ENCODE measurements around the gene FIGNL2.
"Not testable (repeated sequence)": the region's sequence is repeated elsewhere in the genome, so short reads cannot be mapped to it uniquely, and the experiment has no call there.

The FIGNL2 gene

DNA sequence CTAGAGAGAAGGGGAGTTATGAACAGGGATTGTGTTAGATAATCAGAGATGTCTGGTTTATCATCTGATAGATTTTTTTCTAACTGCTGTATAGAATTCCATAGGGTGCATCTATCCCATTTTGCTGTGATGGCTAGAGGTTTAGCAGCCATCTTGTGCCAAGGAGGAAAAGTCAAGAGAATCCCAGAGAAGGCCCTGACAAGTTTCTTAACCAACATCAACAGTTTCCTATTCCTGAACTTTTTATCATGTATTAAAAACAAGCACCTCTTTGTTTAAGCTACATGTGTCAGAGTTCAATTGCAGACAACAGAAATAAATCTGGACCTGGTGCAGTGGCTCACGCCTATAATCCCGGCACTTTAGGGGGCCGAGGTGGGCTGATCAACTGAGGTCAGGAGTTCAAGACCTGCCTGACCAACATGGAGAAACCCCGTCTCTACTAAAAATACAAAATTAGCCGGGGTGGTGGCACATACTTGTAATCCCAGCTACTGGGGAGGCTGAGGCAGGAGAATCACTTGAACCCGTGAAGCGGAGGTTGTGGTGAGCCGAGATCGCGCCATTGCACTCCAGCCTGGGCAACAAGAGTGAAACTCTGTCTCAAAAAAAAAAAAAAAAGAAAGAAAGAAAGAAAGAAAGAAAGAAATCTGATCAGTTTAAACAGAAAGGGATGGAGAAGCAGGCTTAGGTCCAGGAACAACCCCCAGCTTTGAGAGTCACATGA, 36.9 kb upstream of the FIGNL2 start:
- POLR2A ChIA-PET, result interaction anchor here (0.8 to 1.1 kb wide), 2 partner anchors 27 to 121 kb away, joined by 3 to 4 read pairs; partner anchors contain the start of gene TAMALIN
- CTCF ChIA-PET, result interaction anchor here (0.6 to 3.8 kb wide), 13 partner anchors 9 to 99 kb away, joined by 3 to 25 read pairs (median 6); no protein-coding TSS in a partner anchor
- H3K27me3 ChIP-seq (replicated peaks in 2 of 5; ENCODE audit: control insufficient read depth in 4 of 5, insufficient read depth in 5 of 5, low read length in 4 of 5); DNase-seq; H3K36me3 ChIP-seq (ENCODE audit: control insufficient read depth in 4 of 4, insufficient read depth in 4 of 4, low read length in 3 of 4); H3K9me3 ChIP-seq (ENCODE audit: control extremely low read depth in 1 of 5, control insufficient read depth in 4 of 5, insufficient read depth in 2 of 5, low read depth in 1 of 5, low read length in 4 of 5): not testable (repeated sequence)
- 80% methylated on average over 6 of the region's 10 CpGs for WGBS (ENCODE audit: insufficient coverage)
- Histone ChIP-seq H3K4me1 (ENCODE audit: control extremely low read depth in 1 of 4, control insufficient read depth in 4 of 4, insufficient read depth in 4 of 4, low read length in 3 of 4) (peaks cover 8 to 20% (median 15%) of the 10 kb centered on the region in 4 experiments), H3K4me3 (ENCODE audit: control insufficient read depth in 1 of 7, extremely low read depth in 1 of 7, insufficient read depth in 4 of 7, low read depth in 2 of 7, low read length in 6 of 7) (peak overlapping the region in 1 of 7 experiments; percentile 40), H3K27ac (ENCODE audit: insufficient read depth in 1 of 2, low read depth in 1 of 2, low read length in 2 of 2, poor library complexity in 1 of 2, severe bottlenecking in 2 of 2) (peak overlapping the region in 1 of 2 experiments; percentile 52)

DNA sequence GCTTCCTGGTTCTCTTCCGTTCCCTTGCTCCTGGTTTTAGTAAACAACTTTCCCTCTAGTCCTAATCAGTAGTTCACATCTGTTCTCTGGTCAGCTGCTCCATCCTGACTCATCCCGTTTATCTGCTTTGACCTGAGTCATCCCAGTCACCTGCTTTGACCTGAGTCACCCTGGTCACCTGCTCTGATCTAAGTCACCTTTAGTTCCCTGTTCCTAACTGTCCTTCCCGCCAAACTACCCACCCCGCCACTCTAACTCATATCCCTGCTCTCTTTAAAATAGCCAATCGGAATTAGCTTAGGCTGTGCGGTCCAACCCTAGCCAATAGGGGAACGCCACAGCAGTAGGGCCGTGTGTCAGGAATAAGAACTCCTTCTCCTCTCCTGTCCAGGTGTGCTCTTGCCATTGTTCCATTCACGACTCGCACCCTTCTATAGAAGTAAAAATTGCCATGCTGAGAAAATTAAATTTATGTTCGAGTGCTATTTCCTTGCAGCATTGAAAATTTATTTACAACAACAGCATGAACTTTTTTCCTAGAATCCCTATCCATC, 36.2 kb upstream of the FIGNL2 start:
- H3K4me3 ChIP-seq (ENCODE audit: control insufficient read depth in 1 of 7, extremely low read depth in 1 of 7, insufficient read depth in 4 of 7, low read depth in 2 of 7, low read length in 6 of 7), result no peak overlapping the region
- POLR2A ChIA-PET, result no interaction called here
- peaks cover 8 to 20% (median 15%) of the 10 kb centered on the region in 4 experiments for H3K4me1 ChIP-seq (ENCODE audit: control extremely low read depth in 1 of 4, control insufficient read depth in 4 of 4, insufficient read depth in 4 of 4, low read length in 3 of 4)
- no peaks in the 10 kb centered on the region for H3K27me3 ChIP-seq (replicated peaks in 2 of 5; ENCODE audit: control insufficient read depth in 4 of 5, insufficient read depth in 5 of 5, low read length in 4 of 5)
- no peaks in the 10 kb centered on the region for H3K36me3 ChIP-seq (ENCODE audit: control insufficient read depth in 4 of 4, insufficient read depth in 4 of 4, low read length in 3 of 4)
- H3K9me3 ChIP-seq (ENCODE audit: control extremely low read depth in 1 of 5, control insufficient read depth in 4 of 5, insufficient read depth in 2 of 5, low read depth in 1 of 5, low read length in 4 of 5), result peaks cover 0 to 5% (median 0%) of the 10 kb centered on the region in 5 experiments
- 81% methylated on average over 8 of the region's 11 CpGs for WGBS (ENCODE audit: insufficient coverage)
- H3K27ac ChIP-seq (ENCODE audit: insufficient read depth in 1 of 2, low read depth in 1 of 2, low read length in 2 of 2, poor library complexity in 1 of 2, severe bottlenecking in 2 of 2), result peak overlapping the region in 1 of 2 experiments; percentile 52
- DNase-seq, result peak; percentile 29 to 45 (median 41)
- CTCF ChIA-PET, result interaction anchor here (0.8 to 3.8 kb wide), 4 partner anchors 9 to 136 kb away, joined by 3 to 25 read pairs (median 13); no protein-coding TSS in a partner anchor

DNA sequence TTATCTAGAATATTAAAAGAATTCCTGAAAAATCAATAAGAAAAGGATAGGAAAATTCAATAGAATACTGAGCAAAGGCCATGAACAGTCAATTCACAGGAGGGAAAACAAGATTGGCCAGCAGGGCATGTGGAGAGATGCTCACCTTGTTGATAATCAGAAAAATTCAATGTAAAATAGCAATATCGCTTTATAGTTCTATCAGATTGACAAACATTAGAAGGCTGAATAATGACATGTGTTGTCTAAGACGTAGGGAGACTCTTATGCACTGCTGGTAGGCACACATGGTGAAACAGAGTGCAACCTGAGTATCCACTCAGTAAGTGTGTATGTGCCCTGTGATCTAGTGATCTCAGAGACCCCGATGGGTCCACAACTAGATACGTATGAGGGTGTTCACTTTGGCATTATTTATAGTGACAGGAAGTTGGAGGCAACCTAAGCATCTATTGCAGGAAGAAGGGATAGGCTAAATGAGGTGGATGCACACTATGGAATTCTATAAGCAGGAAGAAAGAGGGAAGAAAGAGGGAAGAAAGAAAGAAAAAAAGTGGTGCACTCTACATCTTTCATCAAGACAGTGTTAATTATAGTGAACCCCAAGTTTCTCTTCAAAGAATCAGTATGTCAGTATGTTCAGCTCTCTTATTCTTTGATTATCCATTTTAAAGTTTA, 35.6 kb upstream of the FIGNL2 start:
- CTCF ChIA-PET, result interaction anchor here (0.8 to 3.8 kb wide), 3 partner anchors 9 to 136 kb away, joined by 3 to 25 read pairs (median 7); no protein-coding TSS in a partner anchor
- no peaks in the 10 kb centered on the region for H3K27me3 ChIP-seq (replicated peaks in 2 of 5; ENCODE audit: control insufficient read depth in 4 of 5, insufficient read depth in 5 of 5, low read length in 4 of 5)
- H3K9me3 ChIP-seq (ENCODE audit: control extremely low read depth in 1 of 5, control insufficient read depth in 4 of 5, insufficient read depth in 2 of 5, low read depth in 1 of 5, low read length in 4 of 5), result peaks cover 0 to 5% (median 0%) of the 10 kb centered on the region in 5 experiments
- H3K27ac ChIP-seq (ENCODE audit: insufficient read depth in 1 of 2, low read depth in 1 of 2, low read length in 2 of 2, poor library complexity in 1 of 2, severe bottlenecking in 2 of 2), result no peak overlapping the region
- H3K36me3 ChIP-seq (ENCODE audit: control insufficient read depth in 4 of 4, insufficient read depth in 4 of 4, low read length in 3 of 4), result no peaks in the 10 kb centered on the region
- peaks cover 8 to 20% (median 15%) of the 10 kb centered on the region in 4 experiments for H3K4me1 ChIP-seq (ENCODE audit: control extremely low read depth in 1 of 4, control insufficient read depth in 4 of 4, insufficient read depth in 4 of 4, low read length in 3 of 4)
- no peak overlapping the region for H3K4me3 ChIP-seq (ENCODE audit: control insufficient read depth in 1 of 7, extremely low read depth in 1 of 7, insufficient read depth in 4 of 7, low read depth in 2 of 7, low read length in 6 of 7)
- 90% methylated on average over 4 of the region's 4 CpGs for WGBS (ENCODE audit: insufficient coverage)
- no peak for DNase-seq
- POLR2A ChIA-PET, result no interaction called here

DNA sequence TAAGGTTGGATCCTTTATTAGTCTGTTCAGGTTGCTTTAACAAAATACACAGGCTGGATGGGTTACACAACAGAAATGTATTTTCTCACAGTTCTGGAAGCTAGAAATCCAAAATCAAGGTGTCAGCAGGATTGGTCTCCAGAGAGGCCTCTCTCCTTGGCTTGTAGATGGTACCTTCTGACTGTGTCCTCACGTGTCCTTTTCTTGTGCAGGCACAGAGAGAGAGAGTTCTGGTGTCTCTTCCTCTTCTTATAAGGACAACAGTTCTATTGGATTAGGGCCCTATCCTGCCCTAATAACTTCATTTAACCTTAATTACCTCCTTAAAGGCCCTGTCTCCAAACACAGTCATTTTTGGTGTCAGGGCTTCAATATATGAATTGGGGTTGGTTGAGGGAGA, 34.8 kb upstream of the FIGNL2 start:
- H3K4me3 ChIP-seq (ENCODE audit: control insufficient read depth in 1 of 7, extremely low read depth in 1 of 7, insufficient read depth in 4 of 7, low read depth in 2 of 7, low read length in 6 of 7), result no peak overlapping the region
- POLR2A ChIA-PET, result interaction anchor here (0.5 kb wide), 1 partner anchor 797 kb away, joined by 3 read pairs; the partner anchor contains the start of gene KRT1
- H3K9me3 ChIP-seq (ENCODE audit: control extremely low read depth in 1 of 5, control insufficient read depth in 4 of 5, insufficient read depth in 2 of 5, low read depth in 1 of 5, low read length in 4 of 5), result peaks cover 0 to 5% (median 0%) of the 10 kb centered on the region in 5 experiments
- WGBS (ENCODE audit: insufficient coverage), result 83% methylated on average over 1 of the region's 1 CpG
- H3K36me3 ChIP-seq (ENCODE audit: control insufficient read depth in 4 of 4, insufficient read depth in 4 of 4, low read length in 3 of 4), result no peaks in the 10 kb centered on the region
- peaks cover 8 to 20% (median 15%) of the 10 kb centered on the region in 4 experiments for H3K4me1 ChIP-seq (ENCODE audit: control extremely low read depth in 1 of 4, control insufficient read depth in 4 of 4, insufficient read depth in 4 of 4, low read length in 3 of 4)
- no peak overlapping the region for H3K27ac ChIP-seq (ENCODE audit: insufficient read depth in 1 of 2, low read depth in 1 of 2, low read length in 2 of 2, poor library complexity in 1 of 2, severe bottlenecking in 2 of 2)
- no peak for DNase-seq
- CTCF ChIA-PET, result interaction anchor here (1.3 kb wide), 1 partner anchor 8 kb away, joined by 7 read pairs; no protein-coding TSS in a partner anchor
- no peaks in the 10 kb centered on the region for H3K27me3 ChIP-seq (replicated peaks in 2 of 5; ENCODE audit: control insufficient read depth in 4 of 5, insufficient read depth in 5 of 5, low read length in 4 of 5)

DNA sequence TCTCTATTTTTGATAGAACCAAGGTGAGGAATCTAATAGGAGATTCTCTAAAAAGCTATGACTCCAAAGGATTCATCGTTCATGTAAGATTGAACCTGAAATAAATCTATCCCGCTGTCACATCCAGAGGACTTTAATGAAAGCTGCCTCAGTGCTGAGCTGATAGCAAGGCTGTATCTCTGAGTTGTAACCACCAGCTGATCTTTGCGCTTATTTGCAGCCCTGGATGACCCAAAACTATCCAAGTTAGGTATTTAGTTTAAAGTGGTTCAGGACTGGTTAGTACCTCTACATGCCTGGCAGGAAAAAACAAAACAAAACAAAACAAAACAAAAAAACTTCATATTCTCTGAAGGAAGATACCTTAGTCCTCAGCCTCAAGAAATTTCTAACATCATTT, 30.6 kb upstream of the FIGNL2 start:
- Histone ChIP-seq H3K4me1 (ENCODE audit: control extremely low read depth in 1 of 4, control insufficient read depth in 4 of 4, insufficient read depth in 4 of 4, low read length in 3 of 4) (peaks cover 0 to 4% (median 2%) of the 10 kb centered on the region in 4 experiments), H3K4me3 (ENCODE audit: control insufficient read depth in 1 of 7, extremely low read depth in 1 of 7, insufficient read depth in 4 of 7, low read depth in 2 of 7, low read length in 6 of 7) (no peak overlapping the region), H3K9me3 (ENCODE audit: control extremely low read depth in 1 of 5, control insufficient read depth in 4 of 5, insufficient read depth in 2 of 5, low read depth in 1 of 5, low read length in 4 of 5) (no peaks in the 10 kb centered on the region), H3K27ac (ENCODE audit: insufficient read depth in 1 of 2, low read depth in 1 of 2, low read length in 2 of 2, poor library complexity in 1 of 2, severe bottlenecking in 2 of 2) (no peak overlapping the region), H3K36me3 (ENCODE audit: control insufficient read depth in 4 of 4, insufficient read depth in 4 of 4, low read length in 3 of 4) (no peaks in the 10 kb centered on the region), H3K27me3 (replicated peaks in 2 of 5; ENCODE audit: control insufficient read depth in 4 of 5, insufficient read depth in 5 of 5, low read length in 4 of 5) (no peaks in the 10 kb centered on the region)
- WGBS (ENCODE audit: insufficient coverage), result 91% methylated on average over 3 of the region's 3 CpGs
- CTCF ChIA-PET, result interaction anchor here (0.7 to 2.3 kb wide), 9 partner anchors 10 to 458 kb away, joined by 3 to 8 read pairs (median 3); partner anchors contain the start of gene ACVRL1
- no peak for DNase-seq
- POLR2A ChIA-PET, result no interaction called here

GRCh38 chr12:51874486-51874885, 26.0 kb upstream of the FIGNL2 start:
- ChIA-PET CTCF (interaction anchor here (1.0 to 7.7 kb wide), 18 partner anchors 9 to 605 kb away, joined by 3 to 88 read pairs (median 8); a partner anchor contains a TSS), POLR2A (interaction anchor here (1.5 kb wide), 1 partner anchor 54 kb away, joined by 4 read pairs; no protein-coding TSS in a partner anchor)
- no peaks in the 10 kb centered on the region for H3K9me3 ChIP-seq (ENCODE audit: control extremely low read depth in 1 of 5, control insufficient read depth in 4 of 5, insufficient read depth in 2 of 5, low read depth in 1 of 5, low read length in 4 of 5)
- no peak overlapping the region for H3K4me3 ChIP-seq (ENCODE audit: control insufficient read depth in 1 of 7, extremely low read depth in 1 of 7, insufficient read depth in 4 of 7, low read depth in 2 of 7, low read length in 6 of 7)
- no peaks in the 10 kb centered on the region for H3K36me3 ChIP-seq (ENCODE audit: control insufficient read depth in 4 of 4, insufficient read depth in 4 of 4, low read length in 3 of 4)
- DNase-seq, result no peak
- no peaks in the 10 kb centered on the region for H3K27me3 ChIP-seq (replicated peaks in 2 of 5; ENCODE audit: control insufficient read depth in 4 of 5, insufficient read depth in 5 of 5, low read length in 4 of 5)
- H3K4me1 ChIP-seq (ENCODE audit: control extremely low read depth in 1 of 4, control insufficient read depth in 4 of 4, insufficient read depth in 4 of 4, low read length in 3 of 4), result peaks cover 4 to 42% (median 31%) of the 10 kb centered on the region in 4 experiments
- WGBS (ENCODE audit: insufficient coverage), result 93% methylated on average over 2 of the region's 4 CpGs
- H3K27ac ChIP-seq (ENCODE audit: insufficient read depth in 1 of 2, low read depth in 1 of 2, low read length in 2 of 2, poor library complexity in 1 of 2, severe bottlenecking in 2 of 2), result no peak overlapping the region
